IPS-18c (cell line): Measurements from ENCODE around the gene RGS3.

Experiments used
- H3K4me3 ChIP-seq: 2 replicates; pipeline ENCODE4 v1.7.0; 2013; ENCODE audit warnings: low read depth, mild to moderate bottlenecking, low read length, moderate library complexity; ENCODE audit not compliant: insufficient read depth
- H3K9me3 ChIP-seq: one replicate; pipeline ENCODE4 v1.6.1; 2013; ENCODE audit warnings: mild to moderate bottlenecking, low read length, moderate library complexity; ENCODE audit not compliant: control insufficient read depth, insufficient read depth

RGS3 gene

GRCh38 chr9:113530022-113530635 is 66.6 kb downstream of the RGS3 start:
- no peak overlapping the region for H3K4me3 ChIP-seq
- H3K9me3 ChIP-seq = no peaks in the 10 kb centered on the region

GRCh38 chr9:113530942-113531341 is 67.4 kb downstream of the RGS3 start:
- Histone ChIP-seq H3K9me3 (no peaks in the 10 kb centered on the region), H3K4me3 (no peak overlapping the region)

- Histone ChIP-seq H3K4me3 (no peak overlapping the region; the same call in 1 of the 2 replicates), H3K9me3 (no peaks in the 10 kb centered on the region)
These were observed 68.6 kb downstream of the RGS3 start for GRCh38 chr9:113531919-113532808.

- no peak overlapping the region for H3K4me3 ChIP-seq
- no peaks in the 10 kb centered on the region for H3K9me3 ChIP-seq
These were observed 69.3 kb downstream of the RGS3 start for GRCh38 chr9:113532809-113533190.

GRCh38 chr9:113533335-113534225 is 70.1 kb downstream of the RGS3 start:
- H3K9me3 ChIP-seq = no peaks in the 10 kb centered on the region
- H3K4me3 ChIP-seq = no peak overlapping the region

- Histone ChIP-seq H3K9me3 (no peaks in the 10 kb centered on the region), H3K4me3 (no peak overlapping the region)
These were observed 72.2 kb downstream of the RGS3 start for GRCh38 chr9:113535756-113536155.

- Histone ChIP-seq H3K9me3 (no peaks in the 10 kb centered on the region), H3K4me3 (no peak overlapping the region)
These were observed 72.6 kb downstream of the RGS3 start for GRCh38 chr9:113536166-113536482.

- H3K9me3 ChIP-seq = no peaks in the 10 kb centered on the region
- no peak overlapping the region for H3K4me3 ChIP-seq
These were observed 73.1 kb downstream of the RGS3 start for GRCh38 chr9:113536483-113537228.

- Histone ChIP-seq H3K9me3 (no peaks in the 10 kb centered on the region), H3K4me3 (no peak overlapping the region)
These were observed 73.8 kb downstream of the RGS3 start for GRCh38 chr9:113537229-113537810.

- Histone ChIP-seq H3K9me3 (no peaks in the 10 kb centered on the region), H3K4me3 (no peak overlapping the region)
These were observed 74.6 kb downstream of the RGS3 start for GRCh38 chr9:113538131-113538530.

- no peak overlapping the region for H3K4me3 ChIP-seq
- H3K9me3 ChIP-seq = no peaks in the 10 kb centered on the region
These were observed 75.3 kb downstream of the RGS3 start for GRCh38 chr9:113538701-113539430.

GRCh38 chr9:113540466-113540865 is 76.9 kb downstream of the RGS3 start:
- Histone ChIP-seq H3K4me3 (no peak overlapping the region), H3K9me3 (no peaks in the 10 kb centered on the region)

GRCh38 chr9:113541019-113541900 is 77.7 kb downstream of the RGS3 start:
- H3K9me3 ChIP-seq = no peaks in the 10 kb centered on the region
- H3K4me3 ChIP-seq = no peak overlapping the region

- no peak overlapping the region for H3K4me3 ChIP-seq
- H3K9me3 ChIP-seq = no peaks in the 10 kb centered on the region
These were observed 78.5 kb downstream of the RGS3 start for GRCh38 chr9:113542006-113542405.

GRCh38 chr9:113542741-113543140 is 79.2 kb downstream of the RGS3 start:
- no peak overlapping the region for H3K4me3 ChIP-seq

More at GRCh38 chr9:113542741-113543140, 79.2 kb downstream of the RGS3 start:
- H3K9me3 ChIP-seq = no peaks in the 10 kb centered on the region
